Thyroid gland (tissue), 4 donors: ENCODE results near the gene GUCY1B1. TPM values are rescaled to one million over a fixed set of nuclear protein-coding genes. Genes with fewer than 3 reads are reported as not detected.

Experiments
- DNase-seq, 2 donors: peaks; one replicate each; pipeline ENCODE4 v3.0.0-alpha.2; 2019
- H3K27ac ChIP-seq, 3 donors: fragments of 200-600 bp; sonication (generic); 1 replicate in 2 of 3; 2 replicates in 1 of 3; pipeline ENCODE4 v1.5.1; 2016 to 2019; ENCODE audit warnings: mild to moderate bottlenecking in 1 of 3, moderate library complexity in 1 of 3
- H3K27me3 ChIP-seq: fragments of 200-600 bp; sonication (generic); one replicate; pipeline ENCODE4 v1.5.1; 2019
- H3K36me3 ChIP-seq, 2 donors: fragments of 200-600 bp; sonication (generic); one replicate each; pipeline ENCODE4 v1.5.1; 2016 to 2019
- H3K4me1 ChIP-seq, 2 donors: fragments of 200-600 bp; sonication (generic); one replicate each; pipeline ENCODE4 v1.5.1; 2017 to 2019
- H3K4me3 ChIP-seq, 3 donors: fragments of 200-600 bp; sonication (generic); replicated peaks in 1 of 3; 1 replicate in 2 of 3; 2 replicates in 1 of 3; pipeline ENCODE4 v1.5.1; 2016; ENCODE audit warnings: mild to moderate bottlenecking in 1 of 3
- H3K9me3 ChIP-seq: fragments of 200-600 bp; sonication (generic); one replicate; pipeline ENCODE4 v1.5.1; 2017
- POLR2A ChIP-seq, 2 donors: fragments of 450-650 bp; IDR thresholded peaks; one replicate each; pipeline ENCODE4 v1.6.1; 2017; ENCODE audit warnings: antibody characterized with exemption in 2 of 2, mild to moderate bottlenecking in 2 of 2, moderate library complexity in 1 of 2
- WGBS, 2 donors: methylation state at CpG; one replicate each; pipeline ENCODE4 v1.1.5; 2017; 5-methylcytosine and 5-hydroxymethylcytosine counted together
- intact Hi-C: fragments of 100-400 bp; cut with DNase I; formaldehyde crosslinking; loops from one replicate; pipeline ENCODE4 v1.15.1; 2023
- total RNA-seq, 4 donors: library from RNA; depleted of rRNA; stranded (reverse); fragments of >200 nt; gene quantifications; one replicate each; pipeline ENCODE4 v1.2.3, GENCODE V29; 2016
- TF ChIP-seq, protein P1 (sequence below), 6 experiments: fragments of 200-600 bp in 3 of 6; fragments of 450-650 bp in 3 of 6; sonication (generic) in 3 of 6; IDR thresholded peaks; one replicate each; pipeline ENCODE4 v1.5.1; 2016 to 2019; ENCODE audit warnings: antibody characterized with exemption in 6 of 6, mild to moderate bottlenecking in 2 of 6, inconsistent platforms in 1 of 6, moderate library complexity in 1 of 6

Gene GUCY1B1
- total RNA-seq, 4 donors from 2014 or later: 5.0 to 11.3 (median 7.3) TPM

DNA sequence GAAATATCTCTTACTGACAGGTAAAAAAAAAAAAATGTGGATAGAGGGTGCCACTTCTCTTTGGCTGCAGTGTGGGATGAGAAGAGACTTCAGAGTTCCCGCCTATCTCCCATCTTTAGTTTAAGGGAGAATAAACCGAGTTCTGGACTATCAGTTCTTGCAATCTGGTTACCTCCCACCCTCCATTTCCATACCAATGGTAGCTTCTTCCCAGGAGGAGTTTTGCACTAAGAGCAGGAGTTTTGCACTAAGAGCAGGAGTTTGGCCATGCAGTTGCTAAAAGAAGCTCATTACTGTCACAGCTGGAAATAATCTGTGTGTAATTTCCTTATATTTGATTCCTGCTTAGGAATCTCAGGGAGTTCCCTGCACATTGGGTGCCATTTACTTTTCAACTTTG lies 10.8 kb upstream of the GUCY1B1 start:
- Histone ChIP-seq H3K4me3 (no peak overlapping the region), H3K27ac (no peak overlapping the region), H3K27me3 (no peaks in the 10 kb centered on the region), H3K36me3 (no peaks in the 10 kb centered on the region), H3K9me3 (no peaks in the 10 kb centered on the region), H3K4me1 (no peaks in the 10 kb centered on the region)
- TF ChIP-seq, protein P1, sequence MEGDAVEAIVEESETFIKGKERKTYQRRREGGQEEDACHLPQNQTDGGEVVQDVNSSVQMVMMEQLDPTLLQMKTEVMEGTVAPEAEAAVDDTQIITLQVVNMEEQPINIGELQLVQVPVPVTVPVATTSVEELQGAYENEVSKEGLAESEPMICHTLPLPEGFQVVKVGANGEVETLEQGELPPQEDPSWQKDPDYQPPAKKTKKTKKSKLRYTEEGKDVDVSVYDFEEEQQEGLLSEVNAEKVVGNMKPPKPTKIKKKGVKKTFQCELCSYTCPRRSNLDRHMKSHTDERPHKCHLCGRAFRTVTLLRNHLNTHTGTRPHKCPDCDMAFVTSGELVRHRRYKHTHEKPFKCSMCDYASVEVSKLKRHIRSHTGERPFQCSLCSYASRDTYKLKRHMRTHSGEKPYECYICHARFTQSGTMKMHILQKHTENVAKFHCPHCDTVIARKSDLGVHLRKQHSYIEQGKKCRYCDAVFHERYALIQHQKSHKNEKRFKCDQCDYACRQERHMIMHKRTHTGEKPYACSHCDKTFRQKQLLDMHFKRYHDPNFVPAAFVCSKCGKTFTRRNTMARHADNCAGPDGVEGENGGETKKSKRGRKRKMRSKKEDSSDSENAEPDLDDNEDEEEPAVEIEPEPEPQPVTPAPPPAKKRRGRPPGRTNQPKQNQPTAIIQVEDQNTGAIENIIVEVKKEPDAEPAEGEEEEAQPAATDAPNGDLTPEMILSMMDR (IDR thresholded peaks at IDR 0.05): no peak
- TF ChIP-seq POLR2A (IDR thresholded peaks at IDR 0.05): no peak
- intact Hi-C loops: loop anchor here (10.0 kb wide), 1 partner anchor 73 kb away; no protein-coding TSS in a partner anchor
- no peak for DNase-seq
- WGBS, 2 donors: 81 to 90% methylated on average over 2 of the region's 2 CpGs

DNA sequence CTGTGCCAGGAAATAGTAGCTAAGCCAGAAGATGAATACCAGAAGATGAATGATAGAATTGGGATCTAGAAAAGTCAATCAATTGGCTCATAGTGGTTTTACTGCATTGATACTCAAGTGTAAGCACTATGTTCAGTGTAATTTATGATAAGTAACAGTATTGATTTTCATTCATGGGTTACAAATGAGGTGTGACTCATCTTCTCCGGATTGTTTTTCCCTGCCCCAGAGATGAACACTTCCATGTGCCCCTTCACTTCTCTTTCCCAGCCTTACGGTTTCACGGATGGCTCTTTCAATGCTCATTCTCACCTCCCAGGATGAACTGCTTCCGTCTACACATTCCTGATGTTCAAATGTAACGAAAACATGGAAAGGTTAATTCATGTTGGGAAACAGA lies 9.8 kb upstream of the GUCY1B1 start:
- TF ChIP-seq, protein P1 (IDR thresholded peaks at IDR 0.05): no peak
- TF ChIP-seq POLR2A (IDR thresholded peaks at IDR 0.05): no peak

DNA sequence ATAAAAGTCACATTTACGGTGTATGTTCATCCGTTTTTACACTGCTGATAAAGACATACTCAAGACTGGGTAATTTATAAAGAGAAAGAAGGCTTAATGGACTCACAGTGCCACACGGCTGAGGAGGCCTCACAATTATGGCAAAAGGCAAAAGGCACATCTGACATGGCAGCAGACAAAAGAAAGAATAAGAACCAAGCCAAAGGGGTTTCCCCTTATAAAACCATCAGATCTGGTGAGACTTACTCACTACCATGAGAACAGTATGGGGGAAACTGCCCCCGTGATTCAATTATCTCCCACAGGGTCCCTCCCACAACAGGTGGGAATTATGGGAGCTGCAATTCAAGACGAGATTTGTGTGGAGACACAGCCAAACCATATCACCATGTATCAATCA lies 7.3 kb upstream of the GUCY1B1 start:
- H3K27me3 ChIP-seq: no peaks in the 10 kb centered on the region
- intact Hi-C loops: no loop called here
- WGBS, 2 donors: 78 to 93% methylated on average over 5 of the region's 5 CpGs
- H3K4me1 ChIP-seq: no peaks in the 10 kb centered on the region
- no peak for DNase-seq
- H3K36me3 ChIP-seq: no peaks in the 10 kb centered on the region
- no peak overlapping the region for H3K4me3 ChIP-seq
- H3K9me3 ChIP-seq: no peaks in the 10 kb centered on the region
- no peak overlapping the region for H3K27ac ChIP-seq
- TF ChIP-seq, protein P1 (IDR thresholded peaks at IDR 0.05): no peak
- TF ChIP-seq POLR2A (IDR thresholded peaks at IDR 0.05): no peak

More for the DNA sequence above, 9.8 kb upstream of the GUCY1B1 start:
- WGBS, 2 donors: 93 to 94% methylated on average over 5 of the region's 5 CpGs
- no peak for DNase-seq
- intact Hi-C loops: loop anchor here (10.0 kb wide), 1 partner anchor 74 kb away; no protein-coding TSS in a partner anchor
- Histone ChIP-seq H3K4me3 (no peak overlapping the region), H3K27me3 (no peaks in the 10 kb centered on the region), H3K27ac (no peak overlapping the region), H3K36me3 (no peaks in the 10 kb centered on the region), H3K4me1 (no peaks in the 10 kb centered on the region), H3K9me3 (no peaks in the 10 kb centered on the region)

DNA sequence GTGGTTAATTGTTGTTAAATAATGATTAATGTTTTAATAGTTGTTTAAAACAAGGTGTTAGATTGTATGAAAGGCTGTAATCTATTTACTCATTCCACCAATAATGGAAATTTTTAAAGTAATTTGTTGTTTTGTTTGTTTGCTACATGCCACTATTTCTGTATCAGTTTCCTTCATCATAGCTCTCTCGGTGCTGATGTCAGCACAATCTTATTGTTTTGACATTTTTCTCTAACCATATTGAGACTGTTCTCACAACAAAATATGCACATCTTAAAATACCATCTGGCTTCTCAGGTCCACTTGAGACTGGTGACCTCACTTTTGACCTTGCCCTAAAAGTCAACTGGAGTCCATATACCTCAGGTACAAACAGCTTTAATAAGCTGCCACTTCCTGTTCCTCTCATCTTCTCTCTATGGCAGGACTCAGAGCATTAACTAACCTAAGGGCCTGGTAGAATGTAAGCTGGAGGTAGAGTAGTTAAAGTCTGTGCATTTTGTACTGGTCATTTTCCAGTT lies 1.0 kb upstream of the GUCY1B1 start:
- no peak for DNase-seq
- no peak overlapping the region for H3K4me3 ChIP-seq
- no peaks in the 10 kb centered on the region for H3K27me3 ChIP-seq
- intact Hi-C loops: no loop called here
- peaks cover 0 to 16% of the 10 kb centered on the region in 2 donors for H3K4me1 ChIP-seq
- no peaks in the 10 kb centered on the region for H3K36me3 ChIP-seq
- 94 to 97% methylated on average over 1 of the region's 1 CpG for WGBS, 2 donors
- no peak for TF ChIP-seq POLR2A (IDR thresholded peaks at IDR 0.05)
- TF ChIP-seq, protein P1 (IDR thresholded peaks at IDR 0.05): no peak
- H3K9me3 ChIP-seq: no peaks in the 10 kb centered on the region
- H3K27ac ChIP-seq: no peak overlapping the region

DNA sequence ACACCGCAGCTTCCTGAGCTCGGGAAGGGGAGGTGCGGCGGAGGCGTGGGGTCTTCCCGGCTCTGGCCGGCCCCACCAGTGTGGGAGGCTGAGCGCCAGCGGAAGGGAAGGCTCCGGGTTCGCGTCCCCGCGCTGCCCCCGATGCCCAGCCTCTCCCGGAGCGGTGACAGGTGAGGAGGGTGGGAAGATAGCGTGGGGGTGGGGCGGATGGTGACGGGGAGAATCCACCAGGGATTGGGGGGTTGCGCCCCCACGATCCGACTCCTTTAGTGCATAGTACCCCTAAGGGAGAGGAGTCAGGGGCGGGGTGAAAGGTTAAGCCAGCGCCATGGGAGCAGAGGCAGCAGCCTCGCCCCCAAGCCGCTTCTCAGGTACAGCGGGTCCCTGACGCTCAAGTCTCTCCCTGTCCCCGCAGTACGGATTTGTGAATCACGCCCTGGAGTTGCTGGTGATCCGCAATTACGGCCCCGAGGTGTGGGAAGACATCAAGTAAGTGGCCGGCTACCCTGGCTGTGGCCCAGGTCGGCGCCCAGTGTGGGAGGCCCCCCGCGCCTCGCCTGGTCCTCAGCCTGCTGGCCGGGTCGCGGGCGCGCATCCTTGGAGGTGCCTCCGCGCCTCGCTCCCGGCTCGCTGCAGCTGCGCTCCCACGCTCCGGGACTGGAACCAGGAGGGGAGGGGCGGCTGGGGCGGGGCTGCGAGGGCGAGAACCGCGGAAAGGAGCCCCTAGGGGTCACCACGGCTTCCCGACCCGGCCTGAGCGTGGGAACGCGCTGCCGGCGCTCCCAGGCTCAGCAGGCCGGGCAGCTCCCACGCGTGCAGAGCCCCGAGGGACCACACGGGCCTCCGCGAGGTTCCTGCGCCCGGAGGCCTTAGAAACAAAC lies 791 bp downstream of the GUCY1B1 start:
- no peaks in the 10 kb centered on the region for H3K27me3 ChIP-seq
- peak overlapping the region; percentile 27 to 88 (median 80) for H3K27ac ChIP-seq
- peak overlapping the region; percentile 49 to 65 (median 54) for H3K4me3 ChIP-seq
- no peak for TF ChIP-seq POLR2A (IDR thresholded peaks at IDR 0.05)
- TF ChIP-seq, protein P1 (IDR thresholded peaks at IDR 0.05): no peak
- intact Hi-C loops: loop anchor here (5.0 kb wide), 1 partner anchor 92 kb away; the partner anchor contains the start of gene GUCY1A1
- peaks cover 0 to 16% of the 10 kb centered on the region in 2 donors for H3K4me1 ChIP-seq
- 5 to 6% methylated on average over 32 to 44 of the region's 77 CpGs for WGBS, 2 donors
- peak; percentile 29 to 33 for DNase-seq
- H3K9me3 ChIP-seq: no peaks in the 10 kb centered on the region
- H3K36me3 ChIP-seq: no peaks in the 10 kb centered on the region
